Endothelial cell of umbilical vein (primary cell): ENCODE data around the gene WDR77. TPM values are rescaled to one million over a fixed set of nuclear protein-coding genes. Genes with fewer than 3 reads are reported as not detected.

Source experiments
- BruUV-seq: library from RNA; stranded (reverse); fragments of 400-500 nt; replicated peaks from 2 replicates; lab custom pipeline; 2021; lab: Mats Ljungman, UMichigan
- CTCF ChIA-PET: fragments of 300-600, 350-600 bp; sonication (Branson Sonifier 250); formaldehyde crosslinking; loops from one replicate; lab custom pipeline; 2021; ENCODE audit warnings: antibody characterized with exemption, inconsistent platforms; lab: Charles Lee
- POLR2A ChIA-PET: fragments of 300-600, 350-600 bp; sonication (Branson Sonifier 250); formaldehyde crosslinking; loops from one replicate; lab custom pipeline; 2021; ENCODE audit warnings: antibody characterized with exemption, inconsistent platforms; lab: Charles Lee
- DNase-seq: peaks from one replicate; pipeline ENCODE4 v3.0.0-alpha.2; 2011; ENCODE audit warnings: low read depth, low spot score
- FAIRE-seq: peaks from 2 replicates; lab custom pipeline; 2011; peaks lifted over from hg19 to GRCh38; lab: Jason Lieb, UNC
- H2AFZ ChIP-seq: 2 replicates; pipeline ENCODE4 v1.6.0; 2012; ENCODE audit warnings: low read depth, low read length, control low read depth, inconsistent platforms
- H3K27ac ChIP-seq: 2 replicates; pipeline ENCODE4 v1.5.1; 2011; ENCODE audit warnings: low read depth, mild to moderate bottlenecking, control low read depth, low read length, moderate library complexity; ENCODE audit not compliant: insufficient read depth
- H3K27me3 ChIP-seq, 2 experiments: 2 replicates each; pipeline versions ENCODE4 v1.6.0 to v1.6.1; 2011; ENCODE audit warnings: low read length in 2 of 2, mixed read lengths in 1 of 2; ENCODE audit not compliant: control insufficient read depth in 2 of 2, insufficient read depth in 2 of 2
- H3K36me3 ChIP-seq, 2 experiments: 2 replicates in 1 of 2; 3 replicates in 1 of 2; pipeline ENCODE4 v1.5.1; 2011; ENCODE audit warnings: low read length in 2 of 2, mild to moderate bottlenecking in 1 of 2, moderate library complexity in 1 of 2; ENCODE audit not compliant: control insufficient read depth in 2 of 2, insufficient read depth in 2 of 2; ENCODE audit errors: extremely low read depth in 1 of 2
- H3K4me1 ChIP-seq: 3 replicates; pipeline ENCODE4 v1.5.1; 2011; ENCODE audit warnings: mild to moderate bottlenecking, low read length; ENCODE audit not compliant: control insufficient read depth, insufficient read depth; ENCODE audit errors: extremely low read depth
- H3K4me2 ChIP-seq: 2 replicates; pipeline ENCODE4 v1.6.1; 2011; ENCODE audit warnings: low read length, control low read depth, mixed read lengths; ENCODE audit not compliant: insufficient read depth
- H3K4me3 ChIP-seq, 3 experiments: fragments of 200-600 bp in 1 of 3; sonication (generic), shearing (Covaris generic) in 1 of 3; replicated peaks in 1 of 3; 2 replicates each; pipeline ENCODE4 v1.5.1; 2011 to 2016; ENCODE audit warnings: control low read depth in 3 of 3, low read length in 3 of 3, mild to moderate bottlenecking in 2 of 3, inconsistent platforms in 1 of 3, low read depth in 1 of 3, moderate library complexity in 1 of 3; ENCODE audit not compliant: insufficient read depth in 1 of 3
- H3K79me2 ChIP-seq: 2 replicates; pipeline ENCODE4 v1.6.0; 2012; ENCODE audit warnings: low read length, inconsistent platforms; ENCODE audit not compliant: control insufficient read depth, insufficient read depth
- H3K9ac ChIP-seq: replicated peaks from 2 replicates; pipeline ENCODE3; 2011; ENCODE audit warnings: low read length, control low read depth; ENCODE audit not compliant: insufficient read depth; ENCODE audit errors: extremely low read depth
- H3K9me1 ChIP-seq: replicated peaks from 3 replicates; pipeline ENCODE4 v1.6.0; 2011; ENCODE audit warnings: mild to moderate bottlenecking, low read length; ENCODE audit not compliant: control insufficient read depth, insufficient read depth; ENCODE audit errors: extremely low read depth
- H3K9me3 ChIP-seq: replicated peaks from 2 replicates; pipeline ENCODE4 v1.5.1; 2012; ENCODE audit warnings: low read length, inconsistent platforms; ENCODE audit not compliant: control insufficient read depth, insufficient read depth
- H4K20me1 ChIP-seq: replicated peaks from 2 replicates; pipeline ENCODE3; 2011; ENCODE audit warnings: mild to moderate bottlenecking, low read length; ENCODE audit not compliant: control insufficient read depth, insufficient read depth; ENCODE audit errors: extremely low read depth
- EZH2 ChIP-seq: IDR thresholded peaks from 2 replicates; pipeline ENCODE4 v1.6.1; 2012; ENCODE audit warnings: borderline replicate concordance, low read depth, mild to moderate bottlenecking, moderate library complexity, low read length, inconsistent platforms; ENCODE audit not compliant: severe bottlenecking
- FOS ChIP-seq: IDR thresholded peaks from 2 replicates; pipeline ENCODE4 v1.6.1; 2011; ENCODE audit warnings: mild to moderate bottlenecking, low read length, moderate library complexity, borderline replicate concordance; ENCODE audit not compliant: insufficient read depth
- GATA2 ChIP-seq: IDR thresholded peaks from 2 replicates; pipeline ENCODE4 v1.7.0; 2011; ENCODE audit warnings: low read depth, mild to moderate bottlenecking, moderate library complexity, mixed read lengths, low read length; ENCODE audit not compliant: insufficient read length, insufficient read depth
- JUN ChIP-seq: IDR thresholded peaks from 2 replicates; pipeline ENCODE4 v1.6.1; 2011; ENCODE audit warnings: borderline replicate concordance, low read depth; ENCODE audit not compliant: insufficient read length, insufficient read depth
- MYC ChIP-seq: IDR thresholded peaks from one replicate; pipeline ENCODE4 v1.6.1; 2011; ENCODE audit warnings: mild to moderate bottlenecking, low read depth, low read length
- POLR2A ChIP-seq: IDR thresholded peaks from 2 replicates; pipeline ENCODE4 v1.6.1; 2012; ENCODE audit warnings: low read depth, mild to moderate bottlenecking, control low read depth, low read length
- POLR2AphosphoS5 ChIP-seq: IDR thresholded peaks from 2 replicates; pipeline ENCODE4 v1.6.1; 2012; ENCODE audit warnings: low read depth, mild to moderate bottlenecking, control low read depth, low read length, moderate library complexity; ENCODE audit not compliant: insufficient read depth
- dilution Hi-C: fragments of 300-500 bp; cut with MboI; formaldehyde crosslinking; loops from one replicate; pipeline ENCODE4 v1.15.0; 2019; ENCODE audit warnings: low sequenced_read_pairs; ENCODE audit not compliant: extremely low pct_ligation_motif_present
- intact Hi-C: fragments of 100-400 bp; cut with micrococcal nuclease; formaldehyde crosslinking; loops from one replicate; pipeline ENCODE4 v1.10.0; 2022
- polyA plus RNA-seq, 4 experiments: library from polyadenylated mRNA; depleted of rRNA in 3 of 4; stranded (reverse) in 3 of 4; unstranded in 1 of 4; fragments of >200 nt; gene quantifications; 2 replicates each; pipeline versions ENCODE4 v1.2.1 to v1.2.3, GENCODE V29; 2011 to 2012; ENCODE audit warnings: missing spikeins in 1 of 4
- total RNA-seq: library from RNA; stranded (reverse); gene quantifications from 2 replicates; pipeline ENCODE4 v1.2.3, GENCODE V29; 2021
- TF ChIP-seq, protein P1 (sequence below), 2 donors: IDR thresholded peaks; 1 replicate in 1 of 2; 2 replicates in 1 of 2; pipeline ENCODE4 v1.5.1; 2011; ENCODE audit warnings: low read length in 2 of 2, mild to moderate bottlenecking in 2 of 2, moderate library complexity in 2 of 2, control low read depth in 1 of 2, inconsistent platforms in 1 of 2, low read depth in 1 of 2; ENCODE audit not compliant: insufficient read depth in 1 of 2; ENCODE audit errors: extremely low read depth in 1 of 2
- TF ChIP-seq, protein P2 (sequence below): IDR thresholded peaks from 2 replicates; pipeline ENCODE4 v1.6.1; 2011; ENCODE audit not compliant: insufficient read depth, insufficient read length

WDR77 gene
- total and polyA plus RNA-seq, 2 donors (not counting 3 experiments of a cell fraction or from before 2014, with no cell fraction given): 41.3 to 116 TPM

DNA sequence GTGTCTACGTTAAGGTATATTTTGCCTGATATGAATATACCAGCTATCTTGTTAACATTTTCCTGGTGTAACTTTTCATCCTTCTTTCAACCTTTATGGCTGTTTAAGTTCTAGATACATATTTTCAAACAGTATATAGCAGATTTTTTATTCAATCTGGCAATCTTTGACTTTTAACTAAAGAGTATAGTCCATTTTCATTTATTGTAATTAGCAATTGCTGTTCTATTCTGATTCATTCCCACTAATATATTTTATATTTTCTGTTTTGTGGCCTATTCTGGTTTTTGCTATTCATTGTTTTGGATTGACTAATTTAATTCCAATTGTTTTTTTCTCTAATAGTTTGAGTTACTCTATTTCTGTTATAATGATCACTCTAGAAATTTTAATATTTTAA is 17.4 kb upstream of the WDR77 start:
- CTCF ChIA-PET: no interaction called here
- BruUV-seq: no TSS peak
- intact Hi-C loops: no loop called here

More for the DNA sequence above, 17.4 kb upstream of the WDR77 start:
- dilution Hi-C loops: no loop called here
- POLR2A ChIA-PET: no interaction called here
- Histone ChIP-seq H3K27ac (no peak overlapping the region), H2AFZ (no peak overlapping the region), H3K4me2 (no peak overlapping the region), H3K79me2 (no peaks in the 10 kb centered on the region), H3K4me3 (no peak overlapping the region), H3K36me3 (peaks cover 0 to 4% of the 10 kb centered on the region in 2 experiments), H3K4me1 (no peaks in the 10 kb centered on the region), H4K20me1 (no peaks in the 10 kb centered on the region), H3K9me3 (no peaks in the 10 kb centered on the region), H3K9ac (no peak overlapping the region), H3K27me3 (no peaks in the 10 kb centered on the region), H3K9me1 (no peaks in the 10 kb centered on the region)
- TF ChIP-seq, protein P1, sequence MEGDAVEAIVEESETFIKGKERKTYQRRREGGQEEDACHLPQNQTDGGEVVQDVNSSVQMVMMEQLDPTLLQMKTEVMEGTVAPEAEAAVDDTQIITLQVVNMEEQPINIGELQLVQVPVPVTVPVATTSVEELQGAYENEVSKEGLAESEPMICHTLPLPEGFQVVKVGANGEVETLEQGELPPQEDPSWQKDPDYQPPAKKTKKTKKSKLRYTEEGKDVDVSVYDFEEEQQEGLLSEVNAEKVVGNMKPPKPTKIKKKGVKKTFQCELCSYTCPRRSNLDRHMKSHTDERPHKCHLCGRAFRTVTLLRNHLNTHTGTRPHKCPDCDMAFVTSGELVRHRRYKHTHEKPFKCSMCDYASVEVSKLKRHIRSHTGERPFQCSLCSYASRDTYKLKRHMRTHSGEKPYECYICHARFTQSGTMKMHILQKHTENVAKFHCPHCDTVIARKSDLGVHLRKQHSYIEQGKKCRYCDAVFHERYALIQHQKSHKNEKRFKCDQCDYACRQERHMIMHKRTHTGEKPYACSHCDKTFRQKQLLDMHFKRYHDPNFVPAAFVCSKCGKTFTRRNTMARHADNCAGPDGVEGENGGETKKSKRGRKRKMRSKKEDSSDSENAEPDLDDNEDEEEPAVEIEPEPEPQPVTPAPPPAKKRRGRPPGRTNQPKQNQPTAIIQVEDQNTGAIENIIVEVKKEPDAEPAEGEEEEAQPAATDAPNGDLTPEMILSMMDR (IDR thresholded peaks at IDR 0.05; ENCODE audit: extremely low read depth in 1 of 2, insufficient read depth in 1 of 2, low read depth in 1 of 2, low read length in 2 of 2): no peak
- TF ChIP-seq MYC (no peak), EZH2 (no peak), POLR2A (no peak), GATA2 (no peak), FOS (no peak), JUN (no peak), POLR2AphosphoS5 (no peak)
- TF ChIP-seq, protein P2, sequence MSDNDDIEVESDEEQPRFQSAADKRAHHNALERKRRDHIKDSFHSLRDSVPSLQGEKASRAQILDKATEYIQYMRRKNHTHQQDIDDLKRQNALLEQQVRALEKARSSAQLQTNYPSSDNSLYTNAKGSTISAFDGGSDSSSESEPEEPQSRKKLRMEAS: no peak
- no peak for DNase-seq
- no peak for FAIRE-seq
